Type B pancreatic cell (in vitro differentiated cells): ENCODE results near the gene GNAZ. TPM values are rescaled to one million over a fixed set of nuclear protein-coding genes. Genes with fewer than 3 reads are reported as not detected.
A peak's percentile ranks its signal among the peaks of the same experiment; 100 is the strongest.

Source experiments
- DNase-seq: peaks from one replicate; pipeline ENCODE4 v3.0.0; 2021; ENCODE audit warnings: mixed read lengths; ENCODE audit not compliant: unreplicated experiment; ENCODE audit errors: extremely low spot score
- H3K27ac Mint-ChIP-seq: 2 replicates; pipeline ENCODE4 v1.8.0; 2021; ENCODE audit warnings: mild to moderate bottlenecking, mixed read lengths
- H3K27me3 Mint-ChIP-seq: 2 replicates; pipeline ENCODE4 v1.8.0; 2021; ENCODE audit warnings: mixed read lengths
- H3K36me3 Mint-ChIP-seq: 2 replicates; pipeline ENCODE4 v1.8.0; 2021; ENCODE audit warnings: mixed read lengths
- H3K4me1 Mint-ChIP-seq: one replicate; pipeline ENCODE4 v1.8.0; 2021; ENCODE audit warnings: mixed read lengths; ENCODE audit not compliant: unreplicated experiment
- H3K4me3 Mint-ChIP-seq: 2 replicates; pipeline ENCODE4 v1.8.0; 2021; ENCODE audit warnings: mild to moderate bottlenecking, mixed read lengths
- H3K9me3 Mint-ChIP-seq: 2 replicates; pipeline ENCODE4 v1.8.0; 2021; ENCODE audit warnings: mixed read lengths
- total RNA-seq: library from RNA; stranded (reverse); gene quantifications from 2 replicates; pipeline ENCODE4 v1.2.1, GENCODE V29; 2021; ENCODE audit warnings: low replicate concordance
- TF ChIP-seq, protein P1 (sequence below): fragments of 200-600 bp; sonication (generic); conservative IDR thresholded peaks from 2 replicates; pipeline ENCODE4 v1.5.0; 2021; ENCODE audit warnings: antibody characterized with exemption, mild to moderate bottlenecking

GNAZ gene
- total RNA-seq, 1 donor from 2014 or later: 14.4 TPM

DNA sequence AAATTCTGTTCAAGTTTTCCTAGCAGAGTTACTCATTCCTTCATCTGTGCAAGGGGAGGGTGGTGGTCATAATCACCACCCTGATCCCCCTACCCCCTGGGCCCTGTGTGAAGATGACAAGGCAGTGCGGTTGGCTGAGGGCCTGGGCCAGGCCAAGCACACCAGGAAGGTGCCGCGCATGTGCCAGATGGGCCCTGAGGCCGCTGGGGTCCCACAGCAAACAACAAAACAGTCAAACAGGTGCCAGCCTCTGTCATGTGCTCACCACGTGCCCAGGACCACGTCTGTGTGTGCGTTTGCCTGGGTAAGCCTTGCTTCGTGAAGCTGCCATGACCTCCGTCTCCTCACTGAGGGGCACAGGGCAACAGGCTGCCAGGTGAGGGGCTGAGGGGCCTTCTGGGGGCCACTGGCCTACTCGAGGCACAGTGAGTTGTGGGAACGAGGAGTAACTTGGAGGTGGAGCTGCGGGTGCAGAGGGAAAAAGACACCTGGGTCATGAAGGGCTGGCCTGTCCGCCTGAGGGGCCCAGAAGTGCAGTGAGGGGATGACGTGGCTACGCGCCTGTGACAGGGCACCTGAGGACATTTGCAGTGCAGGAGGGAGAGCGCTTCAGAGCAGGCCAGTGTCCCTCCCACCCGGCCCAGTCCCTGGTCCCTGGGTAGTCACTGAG is 45.6 kb downstream of the GNAZ start:
- Mint-ChIP-seq H3K4me3 (no peak overlapping the region), H3K36me3 (no peaks in the 10 kb centered on the region), H3K27ac (no peak overlapping the region), H3K9me3 (no peaks in the 10 kb centered on the region), H3K4me1 (peaks cover 4% of the 10 kb centered on the region), H3K27me3 (no peaks in the 10 kb centered on the region)
- DNase-seq: no peak
- TF ChIP-seq, protein P1, sequence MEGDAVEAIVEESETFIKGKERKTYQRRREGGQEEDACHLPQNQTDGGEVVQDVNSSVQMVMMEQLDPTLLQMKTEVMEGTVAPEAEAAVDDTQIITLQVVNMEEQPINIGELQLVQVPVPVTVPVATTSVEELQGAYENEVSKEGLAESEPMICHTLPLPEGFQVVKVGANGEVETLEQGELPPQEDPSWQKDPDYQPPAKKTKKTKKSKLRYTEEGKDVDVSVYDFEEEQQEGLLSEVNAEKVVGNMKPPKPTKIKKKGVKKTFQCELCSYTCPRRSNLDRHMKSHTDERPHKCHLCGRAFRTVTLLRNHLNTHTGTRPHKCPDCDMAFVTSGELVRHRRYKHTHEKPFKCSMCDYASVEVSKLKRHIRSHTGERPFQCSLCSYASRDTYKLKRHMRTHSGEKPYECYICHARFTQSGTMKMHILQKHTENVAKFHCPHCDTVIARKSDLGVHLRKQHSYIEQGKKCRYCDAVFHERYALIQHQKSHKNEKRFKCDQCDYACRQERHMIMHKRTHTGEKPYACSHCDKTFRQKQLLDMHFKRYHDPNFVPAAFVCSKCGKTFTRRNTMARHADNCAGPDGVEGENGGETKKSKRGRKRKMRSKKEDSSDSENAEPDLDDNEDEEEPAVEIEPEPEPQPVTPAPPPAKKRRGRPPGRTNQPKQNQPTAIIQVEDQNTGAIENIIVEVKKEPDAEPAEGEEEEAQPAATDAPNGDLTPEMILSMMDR: no peak

DNA sequence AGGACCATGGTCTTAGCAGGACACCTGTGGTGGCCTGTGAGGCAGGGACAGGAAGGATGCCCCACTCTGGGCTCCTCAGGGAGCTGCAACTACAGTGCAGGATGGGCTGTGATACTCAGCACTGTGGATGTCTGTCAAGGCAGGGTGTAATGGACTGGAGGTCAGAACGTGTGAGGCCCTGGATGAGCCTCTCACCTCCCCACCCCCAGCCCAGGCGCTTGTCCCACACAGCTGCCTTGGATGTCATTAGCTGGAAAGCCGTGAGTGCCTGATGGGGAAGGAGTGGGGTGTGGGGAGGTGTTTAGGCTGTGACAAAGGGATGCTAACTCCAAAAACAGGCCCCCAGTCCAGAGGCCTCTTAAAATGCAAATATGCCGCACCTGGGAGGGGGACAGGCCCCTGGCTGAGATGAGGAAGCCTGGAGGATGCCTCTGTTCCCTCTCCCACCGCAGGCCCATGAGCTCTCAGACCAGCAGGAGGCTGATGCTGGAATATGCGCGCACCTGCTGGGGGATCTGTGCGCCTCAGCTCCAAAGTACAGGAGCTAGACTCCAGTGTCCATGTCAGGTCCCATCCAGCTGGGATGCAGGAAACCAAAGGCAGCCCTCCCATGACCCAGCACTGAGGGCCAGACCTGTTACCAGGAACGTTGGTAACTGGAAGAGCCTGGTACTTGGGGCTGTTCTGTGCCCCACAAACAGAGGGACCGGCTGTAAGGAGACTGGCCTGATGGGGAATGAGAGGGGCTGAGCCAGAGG is 46.4 kb downstream of the GNAZ start:
- Mint-ChIP-seq H3K36me3 (no peaks in the 10 kb centered on the region), H3K4me1 (peaks cover 4% of the 10 kb centered on the region), H3K4me3 (no peak overlapping the region), H3K9me3 (no peaks in the 10 kb centered on the region), H3K27me3 (no peaks in the 10 kb centered on the region), H3K27ac (no peak overlapping the region)
- no peak for DNase-seq
- TF ChIP-seq, protein P1: no peak

DNA sequence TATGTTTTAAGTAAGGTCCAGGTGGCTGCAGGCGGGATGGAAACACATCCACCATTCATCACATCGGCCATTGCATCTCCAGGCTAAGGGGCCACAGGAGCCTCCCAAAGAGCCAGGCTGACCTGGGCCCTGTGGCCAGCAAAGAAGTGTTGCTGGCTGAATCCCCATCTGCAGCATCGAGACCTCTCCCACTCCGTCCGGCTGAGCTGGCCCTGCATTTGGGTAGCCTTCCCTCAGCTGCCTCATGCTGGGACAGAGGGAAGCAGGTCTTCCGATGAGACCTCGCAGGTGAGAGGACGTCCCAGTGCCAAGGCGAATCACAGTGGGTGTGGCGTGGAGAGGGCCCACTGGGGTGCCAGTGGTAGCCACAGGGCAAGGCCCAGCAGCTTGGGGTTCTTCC is 47.0 kb downstream of the GNAZ start:
- H3K4me1 Mint-ChIP-seq: peaks cover 4% of the 10 kb centered on the region
- no peak overlapping the region for H3K4me3 Mint-ChIP-seq
- DNase-seq: no peak
- H3K9me3 Mint-ChIP-seq: no peaks in the 10 kb centered on the region
- H3K27me3 Mint-ChIP-seq: no peaks in the 10 kb centered on the region
- no peak overlapping the region for H3K27ac Mint-ChIP-seq
- TF ChIP-seq, protein P1: no peak
- H3K36me3 Mint-ChIP-seq: no peaks in the 10 kb centered on the region

DNA sequence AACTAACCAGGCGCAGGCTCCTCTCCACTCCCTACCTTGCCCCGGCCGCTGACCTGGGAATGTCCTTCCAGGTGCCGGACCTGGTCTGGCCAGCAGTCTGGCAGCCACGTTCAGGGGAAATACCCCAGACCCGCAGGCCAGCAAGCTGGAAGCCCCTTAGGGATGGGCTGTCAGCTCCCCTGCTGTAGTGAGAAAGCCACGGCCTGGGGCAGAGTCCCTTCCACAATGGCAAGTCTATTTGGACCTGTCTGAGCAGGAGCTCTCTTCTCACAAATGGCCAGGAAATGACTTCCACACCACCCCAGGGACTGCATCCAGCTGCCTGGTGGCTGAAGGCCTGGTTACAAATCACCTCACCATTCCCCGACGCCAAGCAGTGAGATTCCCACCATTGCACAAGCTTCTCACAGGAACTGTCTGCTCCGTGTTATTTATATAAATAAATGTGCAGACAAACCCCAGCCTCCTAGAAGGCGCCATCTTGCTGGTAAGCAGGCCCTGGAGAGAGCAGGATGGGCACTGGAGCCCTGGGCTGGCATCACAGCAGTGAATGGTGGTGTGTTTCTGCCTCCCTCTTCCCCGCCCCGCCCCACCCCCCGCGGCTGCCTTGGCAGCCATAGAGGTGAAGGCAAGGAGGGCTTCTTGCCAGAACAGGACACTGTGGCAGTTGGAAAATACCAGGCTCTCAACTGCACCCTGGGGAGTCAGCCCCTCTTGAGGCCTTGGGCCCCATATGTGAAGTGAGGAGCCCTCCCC is 47.8 kb downstream of the GNAZ start:
- no peak for DNase-seq
- TF ChIP-seq, protein P1: no peak
- Mint-ChIP-seq H3K4me3 (no peak overlapping the region), H3K27me3 (no peaks in the 10 kb centered on the region), H3K9me3 (no peaks in the 10 kb centered on the region), H3K4me1 (peaks cover 3% of the 10 kb centered on the region), H3K27ac (no peak overlapping the region), H3K36me3 (no peaks in the 10 kb centered on the region)

DNA sequence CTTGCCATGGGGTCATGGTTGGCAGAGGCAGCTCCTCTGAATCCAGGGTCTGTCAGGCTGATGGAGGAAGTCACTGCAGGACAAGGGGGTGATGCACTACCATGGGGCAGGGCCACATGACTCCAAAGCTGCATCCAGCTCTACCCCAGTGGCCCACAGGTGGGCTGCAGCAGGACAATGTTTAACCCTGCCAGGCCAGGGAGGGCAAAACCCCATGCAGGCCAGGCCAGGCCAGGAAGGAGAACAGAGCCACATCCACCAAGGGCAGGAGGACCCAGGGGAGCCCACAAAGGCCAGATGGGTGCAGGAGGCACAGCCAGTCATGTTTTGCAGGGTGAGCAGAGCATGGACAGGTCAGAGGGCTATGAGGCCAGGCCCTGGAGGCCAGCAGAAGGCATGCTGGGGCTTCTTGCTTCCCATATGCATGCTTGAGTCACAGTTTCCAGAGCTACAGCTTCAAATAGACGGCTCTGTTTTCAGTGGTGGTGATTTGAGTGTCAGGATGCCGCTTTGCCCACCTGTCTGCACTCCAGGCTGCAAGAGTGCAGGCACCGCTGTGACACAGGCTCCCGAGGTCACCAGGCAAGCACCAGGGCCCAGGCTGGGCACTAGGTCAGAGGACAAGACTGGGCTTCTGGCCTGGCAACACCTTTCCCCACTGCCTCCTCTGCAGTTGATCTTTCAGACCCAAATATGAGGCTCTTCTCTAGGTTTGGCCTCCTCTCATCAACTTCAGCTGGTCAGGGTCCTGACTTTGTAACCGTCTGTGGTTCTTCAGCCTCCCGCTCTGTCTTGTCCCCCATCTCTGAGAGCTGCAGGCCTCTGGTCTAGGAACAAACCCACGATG is 48.6 kb downstream of the GNAZ start:
- H3K4me3 Mint-ChIP-seq: no peak overlapping the region
- H3K9me3 Mint-ChIP-seq: no peaks in the 10 kb centered on the region
- H3K36me3 Mint-ChIP-seq: no peaks in the 10 kb centered on the region
- H3K27me3 Mint-ChIP-seq: no peaks in the 10 kb centered on the region
- TF ChIP-seq, protein P1: no peak
- H3K4me1 Mint-ChIP-seq: no peaks in the 10 kb centered on the region
- no peak for DNase-seq
- peak overlapping the region; percentile 56 for H3K27ac Mint-ChIP-seq
